ENCODE results near the gene FHL2. TPM values are rescaled to one million over a fixed set of nuclear protein-coding genes. Genes with fewer than 3 reads are reported as not detected.

FHL2 gene
- total RNA-seq, 1 donor from 2014 or later = 260 TPM

GRCh38 chr2:105399207-105399861, 483 bp upstream of the FHL2 start:
- TF ChIP-seq CTCF (IDR thresholded peaks at IDR 0.05; ENCODE audit: insufficient read depth, low read length, poor library complexity, severe bottlenecking) = no peak
- peaks cover 1% of the 10 kb centered on the region for H3K36me3 ChIP-seq (ENCODE audit: control insufficient read depth, insufficient read depth, low read length)
- peak overlapping the region; percentile 36 for H3K4me3 ChIP-seq (ENCODE audit: low read depth, low read length)
- DNase-seq (ENCODE audit: low read depth) = no peak
- H3K27me3 ChIP-seq (ENCODE audit: control insufficient read depth, insufficient read depth, low read length) = no peaks in the 10 kb centered on the region

GRCh38 chr2:105397953-105398335, 907 bp downstream of the FHL2 start:
- Histone ChIP-seq H3K27me3 (ENCODE audit: control insufficient read depth, insufficient read depth, low read length) (no peaks in the 10 kb centered on the region), H3K4me3 (ENCODE audit: low read depth, low read length) (peak overlapping the region; percentile 82), H3K36me3 (ENCODE audit: control insufficient read depth, insufficient read depth, low read length) (peaks cover 1% of the 10 kb centered on the region)
- no peak for DNase-seq (ENCODE audit: low read depth)
- TF ChIP-seq CTCF (IDR thresholded peaks at IDR 0.05; ENCODE audit: insufficient read depth, low read length, poor library complexity, severe bottlenecking) = no peak

- Histone ChIP-seq H3K36me3 (ENCODE audit: control insufficient read depth, insufficient read depth, low read length) (peaks cover 1% of the 10 kb centered on the region), H3K27me3 (ENCODE audit: control insufficient read depth, insufficient read depth, low read length) (no peaks in the 10 kb centered on the region), H3K4me3 (ENCODE audit: low read depth, low read length) (peak overlapping the region; percentile 82)
- TF ChIP-seq CTCF (IDR thresholded peaks at IDR 0.05; ENCODE audit: insufficient read depth, low read length, poor library complexity, severe bottlenecking) = no peak
- DNase-seq (ENCODE audit: low read depth) = no peak
These were observed 1.7 kb downstream of the FHL2 start for GRCh38 chr2:105397025-105397722.

GRCh38 chr2:105396254-105397024, 2.4 kb downstream of the FHL2 start:
- Histone ChIP-seq H3K27me3 (ENCODE audit: control insufficient read depth, insufficient read depth, low read length) (no peaks in the 10 kb centered on the region), H3K4me3 (ENCODE audit: low read depth, low read length) (peak overlapping the region; percentile 82), H3K36me3 (ENCODE audit: control insufficient read depth, insufficient read depth, low read length) (peaks cover 1% of the 10 kb centered on the region)
- no peak for TF ChIP-seq CTCF (IDR thresholded peaks at IDR 0.05; ENCODE audit: insufficient read depth, low read length, poor library complexity, severe bottlenecking)
- DNase-seq (ENCODE audit: low read depth) = peak; percentile 88

GRCh38 chr2:105395691-105396090, 3.2 kb downstream of the FHL2 start:
- no peak for DNase-seq (ENCODE audit: low read depth)
- Histone ChIP-seq H3K4me3 (ENCODE audit: low read depth, low read length) (peak overlapping the region; percentile 82), H3K27me3 (ENCODE audit: control insufficient read depth, insufficient read depth, low read length) (no peaks in the 10 kb centered on the region), H3K36me3 (ENCODE audit: control insufficient read depth, insufficient read depth, low read length) (peaks cover 3% of the 10 kb centered on the region)
- no peak for TF ChIP-seq CTCF (IDR thresholded peaks at IDR 0.05; ENCODE audit: insufficient read depth, low read length, poor library complexity, severe bottlenecking)

Measured in kidney epithelial cell (primary cell).